ENCODE results near the gene GINM1. TPM values are rescaled to one million over a fixed set of nuclear protein-coding genes. Genes with fewer than 3 reads are reported as not detected.

GINM1 gene
- total and polyA plus RNA-seq, 2 of the 4 experiments (the other 2 are of a cell fraction) = 23.6 to 24.9 TPM

DNA sequence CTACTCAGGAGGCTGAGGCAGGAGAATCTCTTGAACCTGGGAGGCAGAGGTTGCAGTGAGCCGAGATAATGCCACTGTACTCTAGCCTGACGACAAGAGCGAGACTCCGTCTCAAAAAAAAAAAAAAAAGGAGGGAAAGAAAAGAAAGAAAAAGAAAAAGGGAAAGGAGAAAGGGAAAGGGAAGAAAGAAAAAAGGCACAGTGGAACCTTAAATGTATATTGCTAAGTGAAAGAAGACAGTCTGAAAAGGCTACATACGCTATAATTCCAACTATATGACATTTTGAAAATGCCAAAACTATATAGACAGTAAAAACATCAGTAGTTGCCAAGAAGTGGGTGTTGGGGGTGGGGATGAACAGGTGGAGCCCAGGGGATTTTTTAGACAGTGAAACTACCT is 36.5 kb upstream of the GINM1 start:
- H3K18ac ChIP-seq (ENCODE audit: low read depth, low read length) = no peak overlapping the region
- H4K8ac ChIP-seq (ENCODE audit: low read depth in 2 of 2, low read length in 2 of 2) = no peak overlapping the region
- H2BK120ac ChIP-seq (ENCODE audit: low read depth, low read length) = no peak overlapping the region
- no peaks in the 10 kb centered on the region for H3K27me3 ChIP-seq (ENCODE audit: control insufficient read depth, insufficient read depth, low read length)
- no peaks in the 10 kb centered on the region for H3K4me1 ChIP-seq (ENCODE audit: control insufficient read depth, insufficient read depth, low read length)
- no TSS peak for BruUV-seq (replicated peaks)
- peaks cover 7 to 17% of the 10 kb centered on the region in 2 experiments; a peak in 3 of 4 replicates for H3K79me1 ChIP-seq (ENCODE audit: low read depth in 1 of 2, low read length in 2 of 2)
- no peaks in the 10 kb centered on the region for H3K9me1 ChIP-seq (ENCODE audit: insufficient read depth, low read length)
- POLR2A ChIA-PET (ENCODE audit: unreplicated experiment) = interaction anchor here (0.6 kb wide), 1 partner anchor 17 kb away, joined by 3 read pairs; no protein-coding TSS in a partner anchor
- dilution Hi-C loops (cut with HindIII; ENCODE audit: low sequenced_read_pairs, unreplicated experiment) (no loop called here), in situ Hi-C loops (cut with MboI; ENCODE audit: low sequenced_read_pairs) (no loop called here), intact Hi-C loops (cut with micrococcal nuclease) (no loop called here)
- no peak overlapping the region for H3K23ac ChIP-seq (ENCODE audit: low read depth, low read length)
- no peak overlapping the region for H3K4me2 ChIP-seq (ENCODE audit: low read depth, low read length)
- no peak overlapping the region for H3K27ac ChIP-seq (ENCODE audit: insufficient read depth, low read length)
- no peak overlapping the region for H3K4me3 ChIP-seq (ENCODE audit: insufficient read depth, low read depth, low read length)
- H3K9me3 ChIP-seq (ENCODE audit: control insufficient read depth, insufficient read depth, low read length) = no peaks in the 10 kb centered on the region
- no peak overlapping the region for H3K56ac ChIP-seq (ENCODE audit: extremely low read depth, insufficient read depth, low read length)
- no peak overlapping the region for H3K14ac ChIP-seq (replicated peaks; ENCODE audit: low read depth, low read length)
- CTCF ChIA-PET = no interaction called here
- H2AFZ ChIP-seq (replicated peaks; ENCODE audit: low read length, poor library complexity) = no peak overlapping the region
- no peak overlapping the region for H2BK5ac ChIP-seq (ENCODE audit: low read depth, low read length, poor library complexity, severe bottlenecking)
- no peaks in the 10 kb centered on the region for H4K20me1 ChIP-seq (ENCODE audit: insufficient read depth, low read length)
- no peak overlapping the region for H2BK20ac ChIP-seq (ENCODE audit: low read depth, low read length)
- no peak overlapping the region for H3K4ac ChIP-seq (ENCODE audit: low read depth, low read length)
- DNase-seq = no peak
- no peak for ATAC-seq (ENCODE audit: low read depth)
- H2BK15ac ChIP-seq (ENCODE audit: low read depth, low read length) = no peak overlapping the region
- H3K36me3 ChIP-seq (ENCODE audit: control insufficient read depth, insufficient read depth, low read length) = peaks cover 34% of the 10 kb centered on the region
- H2AK9ac ChIP-seq (replicated peaks; ENCODE audit: low read depth, low read length, poor library complexity) = no peak overlapping the region
- no peak overlapping the region for H2AK5ac ChIP-seq (ENCODE audit: low read depth, low read length)
- H3K9ac ChIP-seq (ENCODE audit: low read depth, low read length) = no peak overlapping the region
- TF ChIP-seq FOS (IDR thresholded peaks at IDR 0.05; ENCODE audit: low read depth, low read length) (no peak), CHD1 (IDR thresholded peaks at IDR 0.05; ENCODE audit: low read depth, low read length) (no peak), CEBPB (IDR thresholded peaks at IDR 0.05; ENCODE audit: low read depth, low read length) (no peak), SMC3 (IDR thresholded peaks at IDR 0.05; ENCODE audit: low read depth, low read length) (no peak), RCOR1 (IDR thresholded peaks at IDR 0.05; ENCODE audit: insufficient replicate concordance, low read length) (no peak), MAZ (IDR thresholded peaks at IDR 0.05; ENCODE audit: borderline replicate concordance, low read depth, low read length) (no peak), POLR2A (IDR thresholded peaks at IDR 0.05; ENCODE audit: low read depth, low read length) (no peak), MAFK (IDR thresholded peaks at IDR 0.05; ENCODE audit: low read depth, low read length) (no peak), MXI1 (IDR thresholded peaks at IDR 0.05; ENCODE audit: borderline replicate concordance, low read depth, low read length) (no peak), BHLHE40 (IDR thresholded peaks at IDR 0.05; ENCODE audit: low read depth, low read length) (no peak)
- TF ChIP-seq, protein P1, sequence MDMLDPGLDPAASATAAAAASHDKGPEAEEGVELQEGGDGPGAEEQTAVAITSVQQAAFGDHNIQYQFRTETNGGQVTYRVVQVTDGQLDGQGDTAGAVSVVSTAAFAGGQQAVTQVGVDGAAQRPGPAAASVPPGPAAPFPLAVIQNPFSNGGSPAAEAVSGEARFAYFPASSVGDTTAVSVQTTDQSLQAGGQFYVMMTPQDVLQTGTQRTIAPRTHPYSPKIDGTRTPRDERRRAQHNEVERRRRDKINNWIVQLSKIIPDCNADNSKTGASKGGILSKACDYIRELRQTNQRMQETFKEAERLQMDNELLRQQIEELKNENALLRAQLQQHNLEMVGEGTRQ (IDR thresholded peaks at IDR 0.05; ENCODE audit: low read depth, low read length) = no peak
- TF ChIP-seq, protein P2, sequence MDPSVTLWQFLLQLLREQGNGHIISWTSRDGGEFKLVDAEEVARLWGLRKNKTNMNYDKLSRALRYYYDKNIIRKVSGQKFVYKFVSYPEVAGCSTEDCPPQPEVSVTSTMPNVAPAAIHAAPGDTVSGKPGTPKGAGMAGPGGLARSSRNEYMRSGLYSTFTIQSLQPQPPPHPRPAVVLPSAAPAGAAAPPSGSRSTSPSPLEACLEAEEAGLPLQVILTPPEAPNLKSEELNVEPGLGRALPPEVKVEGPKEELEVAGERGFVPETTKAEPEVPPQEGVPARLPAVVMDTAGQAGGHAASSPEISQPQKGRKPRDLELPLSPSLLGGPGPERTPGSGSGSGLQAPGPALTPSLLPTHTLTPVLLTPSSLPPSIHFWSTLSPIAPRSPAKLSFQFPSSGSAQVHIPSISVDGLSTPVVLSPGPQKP (IDR thresholded peaks at IDR 0.05; ENCODE audit: borderline replicate concordance, low read depth, low read length) = no peak
- WGBS, 2 experiments (ENCODE audit: extremely low coverage in 2 of 2, insufficient read length in 1 of 2) = 98% methylated on average over 4 of the region's 5 CpGs; no CpG with 5 or more reads in 1 of the 2 experiments
- no peak overlapping the region for H4K5ac ChIP-seq (ENCODE audit: low read depth, low read length)
- H4K91ac ChIP-seq (ENCODE audit: insufficient read depth, low read depth, low read length) = no peak overlapping the region
